GM18498 (cell line): ENCODE data around the gene CCND1.

ENCODE experiments used
- ATAC-seq: cut with Tn5 transposase; IDR thresholded peaks from one replicate; pipeline ENCODE4 v1.9.1; 2021; ENCODE audit warnings: mild to moderate bottlenecking, moderate library complexity; ENCODE audit not compliant: unreplicated experiment

Gene CCND1

DNA sequence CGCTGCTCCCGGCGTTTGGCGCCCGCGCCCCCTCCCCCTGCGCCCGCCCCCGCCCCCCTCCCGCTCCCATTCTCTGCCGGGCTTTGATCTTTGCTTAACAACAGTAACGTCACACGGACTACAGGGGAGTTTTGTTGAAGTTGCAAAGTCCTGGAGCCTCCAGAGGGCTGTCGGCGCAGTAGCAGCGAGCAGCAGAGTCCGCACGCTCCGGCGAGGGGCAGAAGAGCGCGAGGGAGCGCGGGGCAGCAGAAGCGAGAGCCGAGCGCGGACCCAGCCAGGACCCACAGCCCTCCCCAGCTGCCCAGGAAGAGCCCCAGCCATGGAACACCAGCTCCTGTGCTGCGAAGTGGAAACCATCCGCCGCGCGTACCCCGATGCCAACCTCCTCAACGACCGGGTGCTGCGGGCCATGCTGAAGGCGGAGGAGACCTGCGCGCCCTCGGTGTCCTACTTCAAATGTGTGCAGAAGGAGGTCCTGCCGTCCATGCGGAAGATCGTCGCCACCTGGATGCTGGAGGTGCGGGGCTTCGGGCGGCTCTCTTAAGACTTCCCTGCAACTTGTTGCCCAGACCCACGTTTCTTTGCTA is at the start of gene CCND1:
Gene CCND1, plus strand, starts transcription at position 162 of the 587 bp plus-strand sequence. Its CDS starts 158 bp downstream, at position 320.
- ATAC-seq: no peak

DNA sequence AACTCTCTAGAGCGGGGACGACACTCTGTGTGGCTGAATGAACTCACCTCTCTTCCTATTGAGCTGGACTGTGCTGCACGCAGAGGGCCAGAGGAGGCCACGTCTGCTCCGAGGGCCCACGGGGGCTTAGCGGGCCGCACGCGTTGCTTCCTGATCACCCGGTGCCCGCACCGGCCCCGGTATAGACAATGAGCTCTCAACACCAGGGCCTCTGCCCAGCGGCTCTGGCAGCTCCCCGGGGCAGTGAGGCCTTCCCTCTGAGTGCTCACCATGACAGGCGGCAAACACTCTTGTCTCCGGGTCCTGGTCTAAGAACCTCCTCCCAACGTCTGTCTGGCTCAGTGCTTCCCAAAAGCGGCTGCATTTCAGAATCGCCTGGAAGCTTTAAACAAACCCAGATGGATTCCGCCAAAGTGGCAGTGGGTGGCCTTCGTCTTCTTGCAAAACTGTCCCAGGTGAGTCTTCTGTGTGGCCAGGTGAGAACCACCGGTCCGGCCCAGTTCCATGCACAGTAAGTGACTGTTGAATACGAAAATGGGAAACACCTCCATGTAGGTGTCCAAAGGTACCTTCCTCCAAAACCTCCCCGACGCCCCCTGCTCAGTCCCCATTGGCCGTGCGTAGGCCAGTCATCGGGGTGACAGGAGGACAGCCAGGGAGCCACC is 47.8 kb upstream of the CCND1 start:
- ATAC-seq: no peak

DNA sequence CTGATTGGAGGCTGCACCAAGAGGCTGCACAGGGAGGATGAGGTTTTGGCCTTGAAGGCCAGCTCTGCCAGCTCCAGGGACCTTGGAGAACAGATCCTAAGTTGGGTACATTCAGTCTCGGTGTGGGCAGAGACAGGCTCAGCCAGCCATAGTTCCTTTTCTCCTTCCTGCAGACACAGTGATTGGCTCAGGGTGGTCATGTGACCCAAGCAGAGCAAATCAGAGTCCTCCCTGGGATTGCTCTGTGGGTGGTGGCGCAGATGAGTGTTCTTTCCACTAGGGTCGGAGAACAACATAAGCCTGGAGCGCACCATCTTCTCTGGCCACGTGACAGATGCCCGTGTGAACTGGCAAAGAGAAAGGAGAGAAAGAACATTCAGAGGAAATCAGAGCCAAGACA is 47.1 kb upstream of the CCND1 start:
- ATAC-seq: no peak

DNA sequence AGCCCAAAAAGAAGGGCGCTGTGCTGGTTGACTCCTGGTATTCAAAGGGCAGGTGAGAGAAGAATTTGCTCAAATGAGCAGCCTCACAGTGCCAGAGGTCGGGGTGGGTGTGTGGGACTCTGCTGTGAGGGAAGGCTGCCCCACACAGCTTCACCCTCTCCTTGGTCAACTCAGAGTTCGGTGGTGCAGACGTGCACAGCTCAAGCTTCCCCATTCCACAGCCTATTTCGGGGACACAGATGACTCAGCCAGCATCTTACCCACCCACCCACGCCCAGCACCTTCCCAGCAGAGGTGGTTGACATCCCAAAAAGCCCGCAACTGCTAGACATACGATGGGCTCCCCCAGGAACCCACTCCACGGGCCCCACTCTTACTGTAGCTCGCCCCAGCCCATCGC is 46.5 kb upstream of the CCND1 start:
- no peak for ATAC-seq

DNA sequence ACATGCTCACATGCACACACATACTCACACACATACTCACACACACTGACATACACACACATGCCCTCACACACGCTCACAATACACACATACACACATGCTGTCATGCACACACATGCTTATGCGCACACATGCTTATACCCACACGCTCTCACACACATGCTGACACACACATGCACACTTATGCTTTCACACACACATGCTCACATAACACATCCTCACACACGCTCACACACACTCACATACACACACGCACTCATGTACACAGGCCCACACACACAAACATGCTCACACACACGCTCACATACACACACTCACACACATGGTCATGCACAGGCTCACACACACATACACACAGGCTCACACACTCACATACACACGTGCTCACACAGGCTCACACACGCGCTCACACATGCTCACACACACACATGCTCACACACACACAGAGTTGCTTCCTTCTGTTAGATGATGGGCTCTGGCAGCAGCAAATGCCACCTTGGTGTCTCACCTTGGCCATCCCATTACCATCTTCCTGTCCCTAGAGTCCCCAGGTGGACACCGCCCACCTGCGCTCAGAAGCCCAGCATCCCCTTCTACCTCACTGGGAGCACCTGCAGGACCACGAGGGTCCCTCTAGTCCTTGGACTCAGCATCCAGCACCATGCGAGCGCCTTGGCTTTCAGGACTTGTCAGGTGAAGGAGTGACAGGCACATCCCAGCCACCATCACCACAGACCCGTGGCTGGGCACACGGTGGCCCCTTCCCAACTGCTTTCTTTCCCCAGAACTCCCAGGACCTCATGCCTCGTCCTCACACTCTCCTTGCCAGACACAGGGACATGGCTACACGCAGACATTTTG is 44.9 kb upstream of the CCND1 start:
- no peak for ATAC-seq

DNA sequence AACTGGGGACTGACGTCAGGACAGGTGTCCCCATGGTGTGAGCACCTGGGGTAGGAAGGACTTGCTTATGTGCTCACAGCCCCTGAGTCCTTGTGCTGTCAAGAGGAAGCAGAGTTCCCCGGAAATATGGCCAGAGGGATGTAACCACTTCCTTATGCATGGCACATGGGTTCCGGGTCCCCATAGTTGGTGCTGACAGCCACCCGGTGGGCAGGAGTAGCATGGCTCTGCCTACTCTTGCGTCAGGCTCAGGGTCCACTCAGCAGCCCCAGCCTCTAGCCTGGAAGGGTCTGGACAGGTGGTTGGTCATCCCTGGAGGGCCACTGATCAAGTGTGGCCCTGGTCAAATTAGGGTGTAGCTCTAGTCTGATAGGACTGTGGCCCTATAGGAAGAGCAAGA is 42.8 kb upstream of the CCND1 start:
- no peak for ATAC-seq

DNA sequence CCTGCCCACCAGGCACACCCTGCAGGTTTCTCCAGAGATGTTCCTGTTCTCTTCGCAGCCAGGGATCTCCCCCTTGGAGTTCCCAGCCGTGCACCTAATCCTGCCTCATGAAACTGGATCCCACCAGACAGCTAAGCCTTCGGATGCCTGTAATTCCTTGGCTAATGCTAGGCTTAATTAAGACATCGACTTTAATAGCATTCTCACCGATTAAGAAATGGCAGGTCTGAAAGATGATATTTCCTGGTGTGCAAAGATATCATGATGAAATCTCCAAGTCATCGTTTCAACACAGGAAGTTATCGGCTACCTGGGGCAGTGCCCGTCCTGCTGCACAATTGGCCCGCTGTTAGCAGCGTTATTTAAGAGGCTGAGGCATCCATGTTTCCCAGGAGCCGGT is 41.5 kb upstream of the CCND1 start:
- ATAC-seq: no peak

DNA sequence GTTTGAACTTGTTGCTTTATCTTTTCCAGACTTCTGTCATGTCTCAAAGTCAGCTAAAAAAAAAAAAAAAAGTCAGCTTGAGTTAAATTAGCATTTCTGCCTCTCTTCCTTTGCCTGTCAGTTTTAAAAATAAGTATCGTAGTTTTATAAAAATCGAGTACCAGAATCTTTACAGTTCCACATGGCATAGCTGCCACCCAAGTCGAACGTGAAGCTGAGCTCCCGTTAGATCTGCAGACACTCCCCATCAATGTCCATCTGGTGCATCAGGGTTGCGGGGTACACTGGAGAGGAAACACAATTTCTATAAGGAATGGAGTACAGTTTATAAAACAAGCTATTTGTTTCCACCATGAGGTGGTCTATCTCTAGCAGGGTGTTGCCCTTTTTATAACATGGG is 41.0 kb upstream of the CCND1 start:
- no peak for ATAC-seq

DNA sequence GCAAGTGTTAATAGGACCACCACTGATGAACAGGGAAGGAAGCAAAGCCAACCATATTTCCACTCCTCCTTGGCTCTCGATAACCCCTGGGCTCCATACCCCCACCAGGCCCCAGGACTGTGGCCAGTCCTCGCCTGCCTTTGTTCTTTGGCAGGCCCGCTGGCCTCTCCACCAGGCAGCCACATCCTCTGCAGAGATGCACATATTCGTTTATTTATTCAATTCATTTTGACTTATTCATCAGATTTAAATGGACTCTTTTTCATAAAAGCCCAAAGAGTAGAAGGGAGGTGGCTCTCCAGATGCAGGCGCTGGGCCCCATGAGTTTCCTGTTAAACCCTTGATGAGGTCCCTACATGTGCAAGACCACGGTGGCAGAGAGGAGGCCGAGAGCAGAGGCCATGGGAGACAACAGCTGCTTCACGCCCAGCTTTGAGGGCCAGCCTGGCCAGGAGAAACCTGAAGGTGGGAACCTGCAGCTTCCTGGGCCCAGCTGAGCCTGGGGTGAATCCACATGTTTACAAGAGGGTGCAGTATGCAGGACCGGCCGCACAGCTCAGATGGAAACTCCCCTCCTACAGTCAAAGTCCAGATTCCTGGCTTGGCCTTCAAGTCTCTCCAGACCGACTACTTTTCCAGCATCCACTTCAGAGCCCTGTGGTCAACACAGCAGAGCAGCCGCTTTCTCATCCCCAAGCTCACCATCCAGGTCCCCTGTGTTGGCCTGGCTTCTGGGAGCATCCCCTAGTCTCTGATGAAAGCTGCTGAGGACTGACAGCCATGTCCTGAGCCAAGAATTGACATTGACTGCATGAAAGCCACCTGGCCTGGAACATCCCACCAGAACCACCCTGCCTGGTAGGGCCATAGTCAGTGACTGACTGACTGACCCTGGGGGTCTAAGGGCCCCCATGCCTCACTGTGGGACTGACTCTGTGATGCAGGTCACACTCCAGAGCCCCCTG is 39.7 kb upstream of the CCND1 start:
- ATAC-seq: no peak

DNA sequence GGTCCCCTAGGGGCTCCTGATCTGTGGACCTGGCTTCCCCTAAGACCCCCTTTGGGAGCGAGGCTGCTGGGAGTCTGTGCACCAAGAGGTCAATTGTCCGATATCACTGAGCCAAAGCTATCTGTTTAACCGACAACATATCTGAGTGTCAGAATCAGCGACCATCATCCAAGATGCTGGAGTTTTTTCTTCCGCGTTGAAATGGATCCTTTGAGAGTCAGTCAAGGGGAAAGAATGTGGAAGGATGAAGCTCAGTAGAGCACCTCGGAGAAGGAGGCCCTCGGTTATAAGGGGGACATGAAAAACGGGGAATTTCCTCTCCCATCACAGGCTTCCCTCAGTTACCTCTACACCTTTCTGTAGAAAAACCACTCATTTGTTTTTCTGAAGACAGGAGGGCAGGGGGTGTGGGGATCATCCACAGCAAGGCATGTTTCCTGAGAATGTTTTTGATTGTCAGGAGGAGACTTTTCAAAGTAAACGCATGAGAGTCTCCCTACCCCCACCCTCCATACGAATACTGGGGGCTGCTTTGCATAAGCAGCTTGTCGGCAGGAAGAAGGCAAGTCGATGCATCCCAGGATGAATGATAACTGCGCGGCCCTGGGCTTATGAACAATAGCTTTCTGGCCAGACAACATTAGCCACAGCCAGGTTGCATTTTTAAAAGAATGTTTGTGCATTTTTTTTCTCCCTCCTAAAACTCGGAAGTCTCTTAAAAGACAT is 37.7 kb upstream of the CCND1 start:
- no peak for ATAC-seq

DNA sequence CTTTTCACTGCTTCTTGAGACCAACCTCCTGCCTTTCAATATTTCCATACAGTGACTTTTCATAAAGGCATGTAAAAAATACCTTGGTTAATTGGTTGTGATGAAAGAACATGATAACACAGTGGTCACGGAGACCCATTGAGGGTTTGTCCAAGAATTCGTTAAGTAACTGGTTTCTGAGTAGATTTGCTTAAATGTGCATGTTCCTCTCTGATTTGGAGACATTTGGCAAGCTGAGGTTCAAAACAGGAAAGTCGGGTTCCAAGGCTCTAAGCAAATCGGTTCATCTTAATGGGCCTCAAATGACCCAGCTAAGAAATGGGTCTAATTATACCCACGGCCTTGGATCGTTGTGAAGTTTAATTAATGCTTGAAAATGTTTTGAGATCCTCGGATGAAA is 36.9 kb upstream of the CCND1 start:
- no peak for ATAC-seq

DNA sequence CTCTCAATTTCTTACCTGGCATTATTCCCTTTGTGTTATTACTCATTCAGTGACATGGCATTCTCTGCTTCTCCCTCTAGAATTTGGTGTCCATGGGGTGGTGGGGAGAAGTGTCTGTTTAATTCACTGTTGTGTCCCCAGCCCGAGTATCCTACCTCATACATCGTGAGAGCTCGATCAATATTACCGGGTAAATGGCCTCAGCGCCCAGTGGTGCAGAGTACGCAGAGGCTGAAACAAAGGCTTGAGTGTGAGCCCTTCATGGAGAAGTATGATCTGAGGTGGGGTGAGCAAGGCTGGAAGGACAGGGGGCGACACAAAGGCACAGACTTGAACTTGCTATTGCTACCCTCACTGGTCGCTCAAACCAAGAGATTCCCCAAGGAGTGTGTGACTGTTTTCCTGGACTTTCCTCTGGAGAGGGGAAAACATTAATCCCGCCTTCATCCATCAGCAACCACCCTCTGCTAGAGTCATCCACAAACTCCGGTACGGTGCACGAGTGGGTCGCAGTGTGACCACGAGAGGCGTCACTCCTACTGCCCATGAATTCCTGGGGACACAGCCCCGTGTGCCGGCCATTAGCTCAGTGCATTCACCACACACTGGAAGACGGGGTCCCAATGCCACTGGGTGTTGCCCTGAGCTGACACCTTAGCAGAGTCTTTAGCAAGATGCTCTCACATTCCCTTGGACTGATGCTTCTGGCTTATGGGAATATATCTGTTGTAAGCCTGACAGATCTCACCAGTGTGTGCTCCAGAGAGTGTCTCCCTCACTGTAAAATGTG is 35.0 kb upstream of the CCND1 start:
- ATAC-seq: no peak

DNA sequence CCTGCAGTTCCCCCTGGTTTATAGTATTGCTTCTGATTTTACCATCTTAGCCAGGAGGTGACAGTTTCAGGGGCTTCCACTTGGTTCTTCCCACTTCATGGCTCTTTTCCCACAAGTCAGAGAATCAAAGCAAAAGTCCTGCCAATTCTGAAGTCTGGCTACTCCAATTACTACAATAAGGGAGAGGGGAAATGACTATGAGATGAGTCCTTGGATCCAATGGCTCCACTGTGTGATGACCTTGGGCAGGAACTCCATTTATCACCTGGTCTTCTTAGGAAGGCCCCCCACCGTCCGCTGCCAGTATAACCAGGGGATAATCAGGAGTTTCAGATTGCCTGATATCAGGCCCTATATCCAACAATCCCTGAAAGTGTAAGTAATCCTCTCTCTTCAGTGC is 31.6 kb upstream of the CCND1 start:
- no peak for ATAC-seq

DNA sequence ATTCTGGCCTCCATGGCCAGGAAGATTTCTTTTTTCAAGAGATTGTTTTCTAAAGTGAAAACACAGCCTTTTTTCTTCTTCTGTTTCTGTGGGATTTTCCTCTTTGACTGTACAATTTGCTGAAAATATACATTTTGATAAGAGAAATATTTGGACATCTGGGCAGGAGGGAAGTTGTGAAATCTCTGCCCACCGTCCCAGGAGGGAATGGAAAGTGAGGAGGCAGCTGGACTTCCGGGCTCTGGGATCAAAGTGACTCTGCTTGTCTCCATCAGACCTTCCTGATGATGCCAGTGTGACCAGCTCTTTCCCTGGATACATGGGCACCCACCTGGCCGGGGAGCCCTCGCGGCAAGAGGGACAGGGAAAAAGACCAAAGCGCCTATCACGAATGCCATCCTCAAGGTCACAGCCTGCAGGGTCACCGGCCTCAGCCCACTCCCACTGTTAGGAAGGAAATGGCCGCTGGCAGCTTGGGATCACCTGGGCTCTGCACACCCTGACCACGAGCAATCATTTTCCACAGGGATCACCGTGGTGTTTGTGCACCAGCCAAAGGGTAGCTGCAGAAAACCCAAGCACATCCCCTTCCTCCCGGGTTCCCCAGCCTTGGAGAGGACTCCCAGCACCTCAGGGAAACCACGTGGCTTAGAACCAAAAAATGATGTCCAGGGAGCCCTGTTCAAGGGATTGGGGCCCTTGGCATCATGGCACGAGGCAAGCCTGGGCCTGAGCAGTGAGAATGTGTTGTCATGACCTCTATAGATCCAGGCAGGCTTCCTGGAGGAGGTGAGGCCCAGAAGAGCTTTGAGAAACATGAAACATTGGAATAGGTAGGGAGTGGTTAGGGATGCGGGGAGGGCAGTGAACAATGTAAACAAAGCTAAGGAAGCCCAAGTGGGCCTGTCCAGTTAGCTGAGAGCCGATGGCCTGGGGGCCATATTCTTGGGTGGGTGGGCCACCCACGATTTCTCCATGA is 29.1 kb upstream of the CCND1 start:
- no peak for ATAC-seq

DNA sequence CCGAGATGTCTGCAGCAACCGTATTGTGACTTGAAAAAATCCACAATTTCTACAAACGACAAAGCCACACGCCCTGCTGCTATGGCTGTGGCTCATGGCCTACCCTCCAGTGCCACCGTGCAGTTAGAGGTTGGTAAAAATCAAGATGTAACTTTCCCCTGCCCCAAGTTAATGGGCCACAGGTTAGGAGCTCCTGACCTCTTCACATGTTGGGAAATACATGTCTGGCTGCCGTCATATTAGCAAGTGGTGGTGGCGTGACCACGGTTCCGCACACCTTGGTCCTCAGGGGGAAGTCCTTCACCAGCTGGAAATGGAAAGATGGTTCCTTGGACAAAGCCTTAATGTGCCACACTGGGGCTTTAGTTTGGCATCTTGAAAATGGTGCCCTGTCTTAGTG is 27.4 kb upstream of the CCND1 start:
- no peak for ATAC-seq

DNA sequence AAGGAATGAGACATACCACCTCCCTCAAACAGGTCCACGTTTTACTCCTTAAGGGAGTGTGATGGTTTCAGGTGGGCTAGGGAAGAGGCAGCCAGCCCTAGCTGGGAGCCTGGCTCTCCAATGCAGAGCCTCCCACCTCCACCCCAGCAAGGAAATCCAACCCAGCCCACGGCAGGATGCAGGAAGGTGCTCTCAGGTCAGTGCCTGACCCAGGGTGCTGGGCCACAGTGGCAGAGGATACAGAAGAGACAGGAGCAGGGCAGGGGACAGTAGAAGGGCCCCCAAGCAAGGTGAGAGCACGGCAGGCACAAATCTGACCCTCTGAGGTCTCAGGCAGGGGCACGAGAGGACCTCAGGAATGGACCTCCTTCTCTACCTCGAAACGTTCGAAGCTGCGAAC is 26.9 kb upstream of the CCND1 start:
- ATAC-seq: no peak

DNA sequence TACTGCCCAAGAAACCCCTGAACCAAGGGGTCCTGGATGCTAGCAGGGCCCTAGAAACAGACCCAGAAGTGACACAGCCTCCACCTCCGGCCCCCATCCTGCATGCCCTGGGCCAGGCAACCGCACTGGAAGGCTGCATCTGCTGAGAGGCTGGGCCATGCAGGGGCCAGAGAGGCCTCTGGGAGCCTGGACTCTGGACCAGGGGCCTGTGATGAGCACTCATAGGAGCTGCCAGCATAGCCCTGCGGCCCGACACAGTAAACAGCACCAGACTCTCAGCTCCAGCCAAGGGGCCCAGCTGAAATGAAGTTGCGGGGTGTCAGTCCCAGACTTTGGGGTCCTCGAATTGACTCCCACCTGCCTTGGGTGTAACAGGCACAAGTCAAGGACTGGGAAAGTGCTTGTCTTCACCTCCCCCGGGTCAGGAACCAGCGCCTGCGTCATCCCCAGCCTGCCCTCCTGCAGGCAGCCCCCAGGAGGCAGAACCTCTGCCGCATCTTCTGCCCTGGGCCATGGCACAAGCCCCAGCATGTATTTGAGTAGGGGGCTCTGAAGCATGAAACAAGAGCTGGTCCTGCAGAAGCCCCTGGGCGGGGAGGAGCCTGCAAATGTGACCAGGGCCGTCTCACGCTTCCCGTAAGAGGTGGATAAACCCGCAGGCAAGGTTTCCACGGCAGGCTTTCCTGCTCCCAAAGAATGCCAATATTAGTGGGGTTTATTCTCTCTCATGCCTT is 25.2 kb upstream of the CCND1 start:
- ATAC-seq: no peak

DNA sequence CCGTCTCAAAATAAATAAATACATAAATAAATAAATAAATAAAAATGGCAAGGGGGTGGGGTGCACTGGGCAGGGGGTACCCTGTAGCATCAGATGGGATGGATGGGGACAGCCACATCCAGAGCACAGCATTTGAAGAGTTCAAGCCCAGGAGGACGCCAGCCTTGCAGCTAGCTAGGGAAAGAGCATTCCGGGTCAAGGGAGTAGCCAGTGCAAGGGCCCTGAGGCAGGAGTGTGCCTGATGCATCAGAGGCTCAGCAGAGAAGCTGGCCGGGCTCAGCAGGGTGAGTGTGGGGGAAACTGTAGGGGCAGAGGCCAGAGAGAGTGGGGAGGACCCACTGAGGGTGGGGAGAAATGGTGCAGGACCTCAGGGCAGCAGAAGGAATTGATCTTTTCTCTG is 23.7 kb upstream of the CCND1 start:
- ATAC-seq: no peak
